Measurements from ENCODE around the gene TP53BP1.

The TP53BP1 gene

GRCh38 chr15:43484455-43484854, 8.5 kb downstream of the TP53BP1 start:
- no peak for DNase-seq

GRCh38 chr15:43483297-43484128, 9.4 kb downstream of the TP53BP1 start:
- no peak for DNase-seq

GRCh38 chr15:43473885-43474284, 19.1 kb downstream of the TP53BP1 start:
- no peak for DNase-seq

DNA sequence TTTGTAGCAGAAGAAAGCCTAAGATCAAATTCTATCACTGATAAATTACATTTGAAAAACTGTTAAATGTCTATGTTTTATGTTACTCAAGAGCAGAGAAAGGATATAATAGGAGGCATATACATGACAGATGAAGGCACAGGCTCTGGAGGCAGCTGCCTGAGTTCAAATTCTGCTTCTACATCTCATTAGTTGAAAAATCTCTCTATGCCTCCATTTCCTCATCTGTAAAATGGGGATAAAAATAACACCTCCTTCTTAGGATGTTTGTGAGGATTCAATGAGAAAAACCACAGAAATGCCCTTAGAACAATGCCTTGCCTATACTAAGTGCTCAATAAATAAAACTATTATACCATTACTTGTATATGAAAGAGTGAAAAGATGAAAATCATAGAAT, 21.0 kb downstream of the TP53BP1 start:
- no peak for DNase-seq

DNA sequence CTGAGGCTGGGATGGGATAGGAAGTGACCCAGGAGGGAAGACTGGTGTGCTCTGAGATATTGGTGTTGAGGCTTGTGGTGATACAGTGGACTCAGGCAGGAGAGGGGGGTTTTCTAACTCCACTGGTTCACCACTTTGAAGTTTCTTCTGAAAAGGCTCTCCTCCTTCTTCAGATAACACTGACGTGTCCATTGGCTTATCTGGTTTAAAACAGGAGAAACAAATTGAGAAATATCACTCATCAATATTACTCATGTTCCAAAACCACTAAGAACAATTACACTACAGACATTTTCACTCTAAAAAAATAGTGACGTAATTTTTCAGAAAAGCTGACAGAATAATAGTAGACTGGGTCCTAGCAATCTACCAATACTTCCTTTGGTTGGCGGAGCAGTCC, 23.1 kb downstream of the TP53BP1 start:
- DNase-seq: no peak

DNA sequence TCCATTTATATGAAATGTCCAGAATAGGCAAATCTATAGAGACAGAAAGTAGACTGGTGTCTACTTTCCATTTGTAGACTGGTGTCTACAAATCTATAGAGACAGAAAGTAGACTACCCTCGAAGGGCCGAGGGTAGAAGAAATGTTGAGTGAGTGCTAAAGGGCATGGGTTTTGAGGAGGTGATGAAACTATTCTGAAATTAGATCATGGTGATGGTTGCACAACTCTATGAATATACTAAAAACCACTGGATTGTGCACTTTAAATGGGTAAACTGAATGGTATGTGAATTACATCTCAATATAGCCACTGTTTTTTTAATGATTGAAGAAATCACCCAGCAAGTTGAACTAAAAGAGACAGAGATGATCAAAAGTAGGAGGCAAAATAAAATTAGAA, 27.9 kb downstream of the TP53BP1 start:
- no peak for DNase-seq

DNA sequence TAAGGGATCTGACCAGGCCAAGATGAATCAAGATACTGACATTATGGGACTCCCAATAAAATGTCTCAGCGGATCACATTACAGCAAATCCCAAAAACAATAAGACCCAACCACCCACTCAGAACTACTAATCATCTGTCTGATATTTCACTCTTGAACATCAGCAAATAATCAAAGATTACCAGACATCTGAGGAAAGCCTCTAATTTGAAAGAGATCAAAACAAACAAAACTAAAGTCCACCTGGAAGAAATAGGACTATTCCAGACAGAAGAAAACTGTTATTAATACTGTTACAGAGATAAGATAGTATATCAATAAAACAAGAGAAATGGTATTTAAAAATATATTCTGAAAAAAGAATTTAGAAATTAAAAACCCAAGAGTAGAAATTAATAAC, 29.0 kb downstream of the TP53BP1 start:
- DNase-seq: no peak

DNA sequence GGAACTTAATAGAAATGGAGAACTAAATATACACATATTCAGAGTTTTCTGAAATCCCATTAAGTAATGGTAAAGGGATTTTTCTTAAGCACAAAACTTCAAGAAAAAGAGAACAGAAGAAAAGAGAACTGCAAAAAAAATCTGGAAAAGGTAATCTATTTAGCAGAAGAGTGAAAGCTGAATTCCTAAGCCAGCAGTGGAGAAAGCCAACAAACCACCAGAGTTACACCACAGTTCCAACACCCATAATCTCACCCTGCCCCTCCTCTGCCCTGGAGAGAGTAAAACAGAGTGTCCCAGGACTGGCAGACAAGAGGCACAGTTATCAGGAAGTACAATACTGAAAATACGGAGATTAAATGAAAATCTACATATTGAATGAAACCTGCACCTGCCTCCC, 29.4 kb downstream of the TP53BP1 start:
- DNase-seq: no peak

DNA sequence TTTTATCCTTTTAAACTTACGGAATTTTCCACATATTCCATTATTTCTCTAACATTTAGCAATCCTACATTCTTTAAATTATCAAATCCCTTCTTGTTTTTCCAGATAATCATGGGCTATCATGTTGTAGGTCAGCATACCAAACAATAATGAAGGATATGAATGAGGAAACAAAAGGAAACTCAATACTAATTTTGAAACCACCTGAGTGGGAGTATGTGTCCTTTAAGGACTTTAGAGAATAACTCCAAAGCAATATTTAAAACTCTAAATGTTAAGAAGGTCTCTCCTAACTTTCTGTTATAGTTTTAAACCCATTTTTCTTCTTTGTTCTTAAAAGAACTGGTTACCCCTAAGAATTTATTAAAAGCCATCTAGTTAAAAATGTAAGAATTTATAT, 43.0 kb downstream of the TP53BP1 start:
- no peak for DNase-seq

DNA sequence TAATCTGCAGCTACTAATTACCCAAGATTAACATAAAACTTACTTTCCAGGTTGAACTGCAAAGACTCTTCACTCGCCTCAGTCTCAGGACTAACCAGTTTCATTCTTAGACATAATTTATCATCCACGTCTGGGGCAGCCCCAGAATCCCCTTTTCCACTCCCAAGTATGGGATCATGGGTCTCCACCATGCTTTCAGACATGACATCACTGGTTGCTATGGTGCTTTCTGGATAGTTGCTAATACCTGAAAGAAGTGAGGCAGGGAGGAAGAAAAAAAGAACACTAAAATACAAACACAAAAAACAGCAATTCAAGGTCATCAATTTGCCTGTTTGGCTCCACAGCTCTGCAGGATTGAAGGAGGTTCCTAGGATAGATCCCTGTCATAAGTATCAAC, 46.6 kb downstream of the TP53BP1 start:
- DNase-seq: no peak

GRCh38 chr15:43441316-43441715, 51.6 kb downstream of the TP53BP1 start:
- peak in 1 of 2 experiments; percentile 13 for DNase-seq

- DNase-seq: peak; percentile 75 to 86
These were observed 52.2 kb downstream of the TP53BP1 start for GRCh38 chr15:43440721-43441281.

GRCh38 chr15:43439268-43439667, 53.7 kb downstream of the TP53BP1 start:
- no peak for DNase-seq

DNA sequence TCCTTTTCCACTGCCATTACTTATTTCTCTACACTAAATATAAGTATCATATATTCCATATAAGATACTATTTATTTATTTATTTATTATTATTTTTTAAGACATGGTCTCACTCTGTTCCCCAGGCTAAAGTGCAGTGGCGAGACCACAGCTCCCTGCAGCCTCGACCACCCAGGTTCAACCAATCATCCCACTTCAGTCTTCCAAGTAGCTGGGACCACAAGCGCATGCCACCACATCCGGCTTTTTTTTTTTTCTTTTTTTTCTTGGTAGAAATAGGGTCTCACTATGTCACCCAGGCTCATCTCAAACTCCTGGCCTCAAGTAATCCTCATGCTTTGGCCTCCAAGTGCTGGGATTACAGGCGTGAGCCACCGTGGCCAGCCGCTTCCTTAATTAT, 56.6 kb downstream of the TP53BP1 start:
- DNase-seq: no peak

GRCh38 chr15:43434446-43434845, 58.5 kb downstream of the TP53BP1 start:
- DNase-seq: no peak

- DNase-seq: no peak
These were observed 59.2 kb downstream of the TP53BP1 start for GRCh38 chr15:43433661-43434303.

- DNase-seq: no peak
These were observed 59.8 kb downstream of the TP53BP1 start for GRCh38 chr15:43433165-43433564.

DNA sequence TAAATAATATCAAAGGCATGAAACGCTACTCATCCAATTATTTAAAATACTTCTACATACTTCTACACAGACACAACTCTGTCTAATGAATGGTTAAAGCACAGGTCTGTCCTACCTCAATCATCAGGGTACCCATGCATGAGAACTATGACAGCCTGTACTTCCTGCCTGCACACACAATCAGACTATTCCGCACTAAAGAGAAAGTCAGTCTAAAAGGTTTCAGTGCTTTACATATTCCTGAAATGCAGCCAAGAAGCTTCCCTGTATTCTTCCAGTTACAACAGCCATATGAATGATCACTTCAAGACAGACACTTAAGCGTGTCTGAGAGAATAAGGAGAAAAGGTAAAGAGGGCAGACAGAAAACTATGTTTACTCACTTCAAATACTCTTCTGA, 63.3 kb downstream of the TP53BP1 start:
- peak in 1 of 2 experiments; percentile 23 for DNase-seq

- no peak for DNase-seq
These were observed 69.2 kb downstream of the TP53BP1 start for GRCh38 chr15:43423793-43424192.

DNA sequence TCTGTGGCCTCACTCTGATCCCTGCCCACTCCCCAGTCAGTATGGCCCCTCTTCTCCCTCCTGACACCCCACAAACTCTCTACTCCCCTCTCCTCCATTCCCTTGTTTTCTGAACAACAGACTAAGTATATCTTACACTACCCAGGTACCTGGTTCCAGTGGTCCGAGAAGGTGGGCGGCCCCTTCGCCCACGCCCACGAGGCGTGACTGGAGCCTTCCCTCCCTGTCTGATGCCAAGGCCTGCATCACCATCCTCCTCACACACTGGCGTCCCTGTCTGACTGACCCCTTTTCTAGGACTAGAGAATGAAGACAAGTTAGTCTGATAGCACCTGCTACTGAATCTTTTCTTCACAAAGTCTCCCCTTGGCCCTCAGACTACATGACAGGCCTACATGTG, 72.1 kb downstream of the TP53BP1 start:
- no peak for DNase-seq

DNA sequence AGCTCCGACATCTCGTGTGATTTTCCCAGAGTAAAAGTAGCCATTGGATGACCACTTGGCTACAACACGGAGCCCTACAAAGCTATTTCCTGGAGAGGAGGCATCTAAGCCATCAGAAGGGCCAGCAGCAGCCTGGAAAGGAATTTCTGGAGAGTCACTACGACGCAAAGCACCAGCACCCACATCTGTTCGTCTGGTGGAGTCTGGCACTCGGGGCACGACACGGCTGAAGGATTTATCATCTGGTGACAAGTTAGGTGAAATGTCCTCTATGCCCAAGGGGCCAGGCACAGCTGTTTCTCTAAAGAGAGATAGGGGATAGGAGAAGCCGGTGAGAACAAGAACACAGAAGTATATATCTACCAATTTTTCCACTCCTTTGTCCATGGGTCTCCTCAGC, 72.5 kb downstream of the TP53BP1 start:
- DNase-seq: no peak

GRCh38 chr15:43414196-43414595, 78.8 kb downstream of the TP53BP1 start:
- no peak for DNase-seq

DNA sequence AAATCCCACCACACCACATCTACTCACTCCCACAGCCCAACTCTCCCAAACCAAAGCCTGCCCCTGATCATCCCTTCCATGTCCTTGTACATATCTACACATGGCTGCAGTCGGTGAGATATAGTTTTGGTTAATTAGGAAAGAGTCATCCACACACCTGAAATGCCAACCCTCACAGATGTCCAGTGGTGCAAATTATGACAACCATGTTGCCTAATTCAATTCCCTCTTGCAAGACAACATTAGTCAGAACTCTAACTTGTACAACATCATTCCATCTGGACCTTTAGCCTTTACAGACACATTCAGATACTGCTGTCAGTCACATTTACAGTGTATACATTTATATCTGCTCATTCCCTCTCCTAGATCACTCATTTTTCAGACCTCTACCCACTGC, 80.9 kb downstream of the TP53BP1 start:
- DNase-seq: no peak

DNA sequence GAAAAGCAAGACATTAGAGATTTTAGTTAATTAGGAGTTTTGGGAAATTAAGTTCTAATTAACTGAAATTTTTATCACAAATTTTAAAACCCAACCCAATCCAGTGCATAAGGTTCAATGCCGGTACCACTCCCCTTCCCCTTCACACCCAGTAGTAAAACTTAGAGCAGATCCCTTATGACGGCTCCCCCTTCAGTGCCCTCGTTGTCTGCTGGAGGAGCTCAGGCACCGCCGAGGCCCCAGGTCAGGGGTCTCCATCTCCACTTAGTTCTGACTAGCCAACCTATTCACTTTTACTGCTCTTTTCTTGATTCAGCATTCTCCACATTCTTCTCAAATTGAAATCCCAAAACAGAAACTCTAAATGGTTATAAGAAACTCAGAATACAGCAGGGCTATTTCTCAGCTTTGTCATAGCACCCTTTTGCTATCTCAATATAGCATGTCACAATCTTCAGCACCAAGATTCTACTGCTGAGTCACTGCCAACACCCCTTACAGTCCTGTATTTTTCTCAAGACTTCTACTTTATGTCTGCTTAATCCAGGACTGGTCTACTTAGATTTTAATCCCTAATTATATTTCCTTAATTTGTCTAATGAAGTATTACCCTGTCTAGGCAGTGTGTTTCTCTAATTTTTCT, 82.3 kb downstream of the TP53BP1 start:
- no peak for DNase-seq
